ENCODE data around the gene TMCO6. TPM values are rescaled to one million over a fixed set of nuclear protein-coding genes. Genes with fewer than 3 reads are reported as not detected.
A peak's percentile ranks its signal among the peaks of the same experiment; 100 is the strongest.

TMCO6 gene
- total and polyA plus RNA-seq, 2 of the 8 experiments (the other 6 are each of a cell fraction or from before 2014, with no cell fraction given) = 29.0 to 40.9 TPM

DNA sequence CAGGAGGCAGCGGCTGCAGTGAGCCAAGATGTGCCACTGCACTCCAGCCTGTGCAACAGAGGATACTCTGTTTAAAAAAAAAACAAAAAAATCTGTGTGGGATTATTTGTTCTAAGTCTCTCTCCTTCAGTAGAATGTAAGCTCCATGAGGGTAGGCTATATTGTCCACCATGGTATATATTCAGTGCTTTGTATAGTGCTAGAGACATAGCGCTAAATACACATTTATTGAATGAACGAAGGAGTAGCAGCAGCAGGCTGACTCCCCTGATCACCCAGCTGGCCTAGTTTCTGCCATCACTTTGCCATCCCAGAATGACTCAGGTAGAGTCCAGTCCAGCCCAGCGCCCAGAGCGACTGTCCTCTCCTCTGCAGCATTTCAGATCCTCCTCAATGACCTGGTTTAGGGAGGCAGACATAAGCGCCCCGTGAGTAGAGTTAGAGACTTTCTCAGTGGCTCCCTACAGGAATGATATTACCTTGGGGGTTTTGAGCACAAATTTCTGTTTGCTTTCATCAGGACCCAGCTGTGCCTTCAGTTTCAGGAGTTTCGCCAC, 51.2 kb downstream of the TMCO6 start:
- H3K79me1 ChIP-seq (ENCODE audit: low read depth, low read length) = peaks cover 4% of the 10 kb centered on the region
- H4K8ac ChIP-seq (ENCODE audit: extremely low read depth, insufficient read depth, low read length) = no peak overlapping the region
- H2BK12ac ChIP-seq (ENCODE audit: low read depth, low read length) = no peak overlapping the region
- H2BK20ac ChIP-seq (ENCODE audit: low read length) = no peak overlapping the region
- ChIA-PET POLR2A (ENCODE audit: partially characterized antibody) (interaction anchor here (0.5 to 7.5 kb wide), 16 partner anchors 8 to 142 kb away, joined by 3 to 85 read pairs (median 5); partner anchors contain the start of genes DND1, IK, NDUFA2 and SRA1), CTCF (ENCODE audit: partially characterized antibody) (interaction anchor here (0.6 to 1.7 kb wide), 9 partner anchors 8 to 1057 kb away, joined by 3 to 11 read pairs (median 4); partner anchors contain the start of genes IK and NDUFA2)
- H2BK15ac ChIP-seq (ENCODE audit: low read length) = no peak overlapping the region
- peak overlapping the region; percentile 82 to 91 for H3K4me2 ChIP-seq (ENCODE audit: insufficient read depth in 1 of 2, low read depth in 2 of 2, low read length in 2 of 2)
- peaks cover 0 to 25% of the 10 kb centered on the region in 2 experiments; a peak in 2 of 4 replicates for H3K79me2 ChIP-seq (ENCODE audit: control insufficient read depth in 1 of 2, insufficient read depth in 2 of 2, low read length in 2 of 2)
- H3K27ac ChIP-seq (ENCODE audit: low read depth, low read length) = no peak overlapping the region
- no peak overlapping the region for H3K4ac ChIP-seq (replicated peaks; ENCODE audit: insufficient read length, low read depth, low read length)
- WGBS, 2 experiments (ENCODE audit: extremely low coverage in 1 of 2, insufficient coverage in 1 of 2, insufficient read length in 1 of 2, insufficient replicate concordance in 2 of 2, low coverage in 1 of 2, low lambda C conversion rate in 2 of 2, missing lambda C conversion rate in 1 of 2) = 70% methylated on average over 8 of the region's 8 CpGs; no CpG with 5 or more reads in 1 of the 2 experiments
- peak overlapping the region; percentile 98; the same call in 1 of the 2 replicates for H2AFZ ChIP-seq (ENCODE audit: low read length)
- peaks cover 1 to 4% of the 10 kb centered on the region in 2 experiments for H4K20me1 ChIP-seq (replicated peaks in 1 of 2; ENCODE audit: control insufficient read depth in 1 of 2, insufficient read depth in 2 of 2, low read length in 2 of 2)
- no peak for FAIRE-seq
- H3K23me2 ChIP-seq (ENCODE audit: low read depth, low read length) = peaks cover 7% of the 10 kb centered on the region; the same call in 1 of the 2 replicates
- no peak overlapping the region for H2BK5ac ChIP-seq (ENCODE audit: low read depth, low read length)
- DNase-seq (ENCODE audit: low read depth in 1 of 2, low spot score in 2 of 2) = no peak
- peak overlapping the region; percentile 76 to 98 (median 88) for H3K4me3 ChIP-seq (ENCODE audit: extremely low read depth in 1 of 4, insufficient read depth in 2 of 4, low read depth in 3 of 4, low read length in 4 of 4)
- no peak overlapping the region for H3K23ac ChIP-seq (ENCODE audit: insufficient read length)
- no peak overlapping the region for H3K56ac ChIP-seq (replicated peaks; ENCODE audit: insufficient read length, low read depth, low read length)
- H3K14ac ChIP-seq (ENCODE audit: insufficient read length) = no peak overlapping the region
- no peaks in the 10 kb centered on the region for H3K9me3 ChIP-seq (ENCODE audit: insufficient read depth in 2 of 2, low read depth in 1 of 2, low read length in 1 of 2)
- H2BK120ac ChIP-seq (replicated peaks; ENCODE audit: low read depth, low read length) = no peak overlapping the region
- H3K27me3 ChIP-seq (replicated peaks in 1 of 4; ENCODE audit: control insufficient read depth in 3 of 4, extremely low read depth in 1 of 4, insufficient read depth in 3 of 4, low read length in 3 of 4) = no peaks in the 10 kb centered on the region
- no peak overlapping the region for H3K18ac ChIP-seq (ENCODE audit: extremely low read depth, low read length)
- H4K5ac ChIP-seq (ENCODE audit: insufficient read length, low read depth, low read length) = no peak overlapping the region
- peaks cover 2 to 21% (median 14%) of the 10 kb centered on the region in 4 experiments; a peak in 7 of 8 replicates for H3K36me3 ChIP-seq (ENCODE audit: control insufficient read depth in 2 of 4, insufficient read depth in 4 of 4, low read length in 3 of 4)
- H3K9ac ChIP-seq (replicated peaks in 1 of 4; ENCODE audit: extremely low read depth in 1 of 4, low read depth in 3 of 4, low read length in 3 of 4) = peak overlapping the region in 3 of 4 experiments; percentile 68 to 88 (median 77); a peak in 6 of 7 replicates
- H2AK5ac ChIP-seq (ENCODE audit: low read depth, low read length) = no peak overlapping the region
- no peak for TF ChIP-seq CTBP2 (IDR thresholded peaks at IDR 0.05; ENCODE audit: borderline replicate concordance, insufficient read depth, insufficient read length, low read length)
- no peak for TF ChIP-seq POLR2A (IDR thresholded peaks at IDR 0.05; ENCODE audit: control extremely low read depth in 1 of 2, low read depth in 2 of 2, low read length in 2 of 2)
- no peak for TF ChIP-seq HDAC2 (IDR thresholded peaks at IDR 0.05; ENCODE audit: borderline replicate concordance in 1 of 2, low read depth in 2 of 2, low read length in 2 of 2)
- no peak for TF ChIP-seq EGR1 (IDR thresholded peaks at IDR 0.05; ENCODE audit: borderline replicate concordance, low read depth, low read length)
- no peak for TF ChIP-seq SP2 (IDR thresholded peaks at IDR 0.05; ENCODE audit: low read length)
- TF ChIP-seq CBX8 (IDR thresholded peaks at IDR 0.05; ENCODE audit: borderline replicate concordance, low read depth, low read length) = no peak
- TF ChIP-seq CREB1 (IDR thresholded peaks at IDR 0.05) = no peak
- no peak for TF ChIP-seq SIN3A (conservative IDR thresholded peaks at IDR 0.05 in 1 of 2, IDR thresholded peaks at IDR 0.05 in 1 of 2; ENCODE audit: low read depth in 1 of 2, low read length in 2 of 2)
- TF ChIP-seq, protein P1, sequence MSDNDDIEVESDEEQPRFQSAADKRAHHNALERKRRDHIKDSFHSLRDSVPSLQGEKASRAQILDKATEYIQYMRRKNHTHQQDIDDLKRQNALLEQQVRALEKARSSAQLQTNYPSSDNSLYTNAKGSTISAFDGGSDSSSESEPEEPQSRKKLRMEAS (IDR thresholded peaks at IDR 0.05) = no peak
- TF ChIP-seq SAP30 (IDR thresholded peaks at IDR 0.05; ENCODE audit: insufficient read depth, insufficient replicate concordance, low read length) = no peak
- no peaks in the 10 kb centered on the region; a peak in 1 of 7 replicates for H3K4me1 ChIP-seq (replicated peaks in 1 of 4; ENCODE audit: control insufficient read depth in 3 of 4, insufficient read depth in 4 of 4, low read length in 3 of 4)
- no peak overlapping the region for H4K91ac ChIP-seq (replicated peaks; ENCODE audit: insufficient read length, low read length)

Measured in H1 (cell line).